Putamen (tissue), 1 donor: ENCODE measurements around the gene MAST4.

Experiments used
- DNase-seq: peaks from one replicate; pipeline ENCODE4 v3.0.0-alpha.2; 2016; ENCODE audit warnings: low spot score

The MAST4 gene

GRCh38 chr5:66603881-66604280 is 7.7 kb downstream of the MAST4 start:
- no peak for DNase-seq

- no peak for DNase-seq
These were observed 10.5 kb downstream of the MAST4 start for GRCh38 chr5:66606713-66607112.

GRCh38 chr5:66608501-66608900 is 12.3 kb downstream of the MAST4 start:
- DNase-seq = no peak

- DNase-seq = no peak
These were observed 13.4 kb downstream of the MAST4 start for GRCh38 chr5:66609615-66610014.

- DNase-seq = no peak
These were observed 16.0 kb downstream of the MAST4 start for GRCh38 chr5:66612226-66612625.

- DNase-seq = no peak
These were observed 18.9 kb downstream of the MAST4 start for GRCh38 chr5:66615136-66615535.

GRCh38 chr5:66615894-66616293 is 19.7 kb downstream of the MAST4 start:
- DNase-seq = no peak

GRCh38 chr5:66616520-66617225 is 20.5 kb downstream of the MAST4 start:
- DNase-seq = no peak

GRCh38 chr5:66617226-66617861 is 21.2 kb downstream of the MAST4 start:
- no peak for DNase-seq

- no peak for DNase-seq
These were observed 22.0 kb downstream of the MAST4 start for GRCh38 chr5:66617991-66618768.

GRCh38 chr5:66620711-66621110 is 24.5 kb downstream of the MAST4 start:
- DNase-seq = no peak

GRCh38 chr5:66621146-66621545 is 25.0 kb downstream of the MAST4 start:
- DNase-seq = no peak

GRCh38 chr5:66621736-66622135 is 25.5 kb downstream of the MAST4 start:
- DNase-seq = no peak

GRCh38 chr5:66628561-66628960 is 32.4 kb downstream of the MAST4 start:
- no peak for DNase-seq

- no peak for DNase-seq
These were observed 33.3 kb downstream of the MAST4 start for GRCh38 chr5:66629446-66629845.

GRCh38 chr5:66633754-66634153 is 37.6 kb downstream of the MAST4 start:
- DNase-seq = no peak

- no peak for DNase-seq
These were observed 38.4 kb downstream of the MAST4 start for GRCh38 chr5:66634601-66635000.

- DNase-seq = no peak
These were observed 41.8 kb downstream of the MAST4 start for GRCh38 chr5:66637994-66638393.

GRCh38 chr5:66639037-66639436 is 42.8 kb downstream of the MAST4 start:
- DNase-seq = no peak

GRCh38 chr5:66642538-66642937 is 46.3 kb downstream of the MAST4 start:
- DNase-seq = no peak

GRCh38 chr5:66643387-66643786 is 47.2 kb downstream of the MAST4 start:
- no peak for DNase-seq

GRCh38 chr5:66644111-66644510 is 47.9 kb downstream of the MAST4 start:
- no peak for DNase-seq

- no peak for DNase-seq
These were observed 48.8 kb downstream of the MAST4 start for GRCh38 chr5:66645039-66645438.
